ENCODE results near the gene CLCN1.

DNA sequence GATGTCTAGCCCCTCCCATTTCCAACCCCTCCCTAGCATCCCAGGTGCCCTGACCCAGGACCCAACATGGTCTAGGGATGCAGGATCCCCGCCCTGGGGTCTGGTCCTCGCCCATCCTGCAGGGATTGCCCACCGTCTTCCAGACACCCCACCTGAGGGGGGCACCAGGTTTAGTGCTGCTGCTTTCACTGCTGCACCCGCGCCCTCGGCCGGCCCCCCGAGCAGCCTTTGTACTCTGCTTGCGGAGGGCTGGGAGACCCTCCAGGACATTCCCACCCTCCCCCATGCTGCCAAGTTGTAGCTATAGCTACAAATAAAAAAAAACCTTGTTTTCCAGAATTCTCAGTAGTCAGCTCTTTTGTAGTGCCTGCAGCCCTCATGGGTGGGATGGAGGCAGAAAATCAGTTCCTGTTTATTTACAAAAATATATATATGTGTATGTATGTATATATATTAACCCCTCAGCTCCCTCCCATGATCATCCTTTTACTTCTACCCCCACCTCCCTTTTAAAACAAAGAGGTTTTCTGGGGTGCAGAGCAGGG lies 74.9 kb downstream of the CLCN1 start:
- TF ChIP-seq, protein P1, sequence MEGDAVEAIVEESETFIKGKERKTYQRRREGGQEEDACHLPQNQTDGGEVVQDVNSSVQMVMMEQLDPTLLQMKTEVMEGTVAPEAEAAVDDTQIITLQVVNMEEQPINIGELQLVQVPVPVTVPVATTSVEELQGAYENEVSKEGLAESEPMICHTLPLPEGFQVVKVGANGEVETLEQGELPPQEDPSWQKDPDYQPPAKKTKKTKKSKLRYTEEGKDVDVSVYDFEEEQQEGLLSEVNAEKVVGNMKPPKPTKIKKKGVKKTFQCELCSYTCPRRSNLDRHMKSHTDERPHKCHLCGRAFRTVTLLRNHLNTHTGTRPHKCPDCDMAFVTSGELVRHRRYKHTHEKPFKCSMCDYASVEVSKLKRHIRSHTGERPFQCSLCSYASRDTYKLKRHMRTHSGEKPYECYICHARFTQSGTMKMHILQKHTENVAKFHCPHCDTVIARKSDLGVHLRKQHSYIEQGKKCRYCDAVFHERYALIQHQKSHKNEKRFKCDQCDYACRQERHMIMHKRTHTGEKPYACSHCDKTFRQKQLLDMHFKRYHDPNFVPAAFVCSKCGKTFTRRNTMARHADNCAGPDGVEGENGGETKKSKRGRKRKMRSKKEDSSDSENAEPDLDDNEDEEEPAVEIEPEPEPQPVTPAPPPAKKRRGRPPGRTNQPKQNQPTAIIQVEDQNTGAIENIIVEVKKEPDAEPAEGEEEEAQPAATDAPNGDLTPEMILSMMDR (IDR thresholded peaks at IDR 0.05) = no peak
- TF ChIP-seq POLR2AphosphoS5 (IDR thresholded peaks at IDR 0.05) = no peak

Data from suprapubic skin (tissue), 3 donors.